GM19455 (cell line): Measurements from ENCODE around the gene SNIP1.
A peak's percentile ranks its signal among the peaks of the same experiment; 100 is the strongest.
"Not testable (repeated sequence)": the region's sequence is repeated elsewhere in the genome, so short reads cannot be mapped to it uniquely, and the experiment has no call there.

Source experiments
- ATAC-seq: cut with Tn5 transposase; IDR thresholded peaks from one replicate; pipeline ENCODE4 v1.9.1; 2021; ENCODE audit not compliant: unreplicated experiment

SNIP1 gene

DNA sequence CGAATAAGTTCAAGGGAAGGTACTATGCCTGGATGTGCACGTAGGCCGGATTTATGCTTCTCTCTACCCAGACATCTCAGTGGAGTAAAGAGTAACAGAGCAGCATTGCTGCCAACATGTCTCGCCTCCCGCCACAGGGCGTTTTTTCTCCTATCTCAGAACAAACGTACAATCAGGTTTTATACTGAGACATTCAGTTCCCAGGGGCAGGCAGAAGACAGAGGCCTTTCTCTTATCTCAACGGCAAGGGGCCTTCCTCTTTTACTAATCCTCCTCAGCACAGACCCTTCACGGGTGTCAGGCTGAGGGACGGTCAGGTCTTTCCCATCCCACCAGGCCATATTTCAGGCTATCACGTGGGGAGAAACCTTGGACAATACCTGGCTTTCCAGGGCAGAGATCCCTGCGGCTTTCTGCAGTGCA is 5.9 kb upstream of the SNIP1 start:
- not testable (repeated sequence) for ATAC-seq

DNA sequence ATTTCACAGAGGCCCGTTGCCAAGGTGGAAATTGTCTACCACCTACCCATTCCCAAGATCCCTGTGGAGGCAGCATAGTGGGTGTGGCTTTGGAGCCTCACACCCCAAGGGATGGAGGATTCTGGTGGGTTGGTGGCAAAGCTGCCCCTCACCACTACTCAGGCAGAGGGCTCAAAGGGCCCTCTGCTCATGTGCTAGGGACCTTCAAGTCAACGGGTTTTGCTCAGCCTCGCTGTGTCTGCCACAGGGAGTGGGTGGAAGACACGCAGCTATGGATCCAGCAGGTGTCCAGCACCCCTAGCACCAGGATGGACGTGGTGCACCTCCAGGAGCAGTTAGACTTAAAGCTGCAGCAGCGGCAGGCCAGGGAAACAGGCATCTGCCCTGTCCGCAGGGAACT is 5.0 kb upstream of the SNIP1 start:
- ATAC-seq, result no peak

DNA sequence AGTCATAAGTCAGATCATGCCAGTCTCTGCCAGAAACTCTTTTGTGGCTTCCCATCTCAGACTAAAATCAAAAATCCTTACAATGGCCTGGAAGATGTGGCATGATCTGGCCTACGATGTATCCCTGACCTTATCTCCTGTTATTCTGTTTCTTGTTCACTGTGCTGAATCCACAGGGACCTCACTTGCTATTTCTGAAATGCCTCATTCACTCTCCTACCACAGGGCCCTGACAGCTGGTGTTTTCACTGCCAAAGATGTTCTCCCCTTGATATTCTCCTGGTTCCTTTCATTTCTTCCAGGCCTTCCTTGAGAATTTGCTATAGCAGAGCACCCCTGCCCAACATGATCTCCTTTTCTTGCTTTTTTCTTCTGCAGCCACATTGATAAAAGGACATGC is 4.3 kb upstream of the SNIP1 start:
- no peak for ATAC-seq

DNA sequence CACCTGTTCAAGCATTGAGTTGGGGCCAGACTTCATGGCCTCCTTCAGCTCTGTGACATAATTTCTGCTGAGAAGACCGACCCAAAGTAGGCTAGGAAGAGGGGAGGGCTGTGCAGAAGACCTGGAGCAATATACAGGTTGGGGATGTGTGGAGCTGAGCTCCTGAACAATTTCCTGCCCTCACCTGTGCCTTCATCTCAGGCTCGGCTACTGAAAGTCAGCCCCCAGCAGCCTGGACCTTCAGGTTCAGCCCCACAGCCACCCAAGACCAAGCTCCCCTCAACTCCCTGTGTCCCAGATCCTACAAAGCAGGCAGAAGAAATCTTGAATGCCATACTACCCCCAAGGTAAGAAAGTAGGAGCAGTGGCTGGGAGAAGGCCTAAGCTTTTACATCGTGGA is 3.3 kb upstream of the SNIP1 start:
- no peak for ATAC-seq

DNA sequence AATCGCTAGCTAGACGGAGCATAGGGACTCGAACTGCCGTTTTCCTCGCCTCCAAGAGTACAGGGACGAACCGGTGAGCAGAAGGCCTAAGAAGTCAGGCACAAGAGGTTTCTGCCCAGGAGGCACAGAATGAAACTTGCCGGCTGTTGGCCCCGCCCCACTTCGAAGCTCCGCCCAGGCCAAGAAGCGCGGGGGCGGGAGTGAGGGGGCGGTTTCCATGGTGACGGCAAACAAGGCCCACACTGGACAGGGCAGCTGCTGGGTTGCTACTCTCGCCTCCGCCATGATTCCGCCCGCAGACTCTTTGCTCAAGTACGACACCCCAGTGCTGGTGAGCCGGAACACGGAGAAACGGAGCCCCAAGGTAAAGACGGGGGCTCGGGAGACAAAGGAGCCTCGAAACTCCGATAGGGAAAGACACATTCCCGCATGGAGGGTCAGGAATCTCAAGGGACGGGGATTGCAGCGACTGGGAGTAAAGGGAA is 2.7 kb upstream of the SNIP1 start, which contains the start of gene DNALI1:
Gene DNALI1 (plus strand): TSS at position 229 of the 485 bp plus-strand sequence. CDS start 55 bp downstream, at position 284.
- ATAC-seq, result no peak

DNA sequence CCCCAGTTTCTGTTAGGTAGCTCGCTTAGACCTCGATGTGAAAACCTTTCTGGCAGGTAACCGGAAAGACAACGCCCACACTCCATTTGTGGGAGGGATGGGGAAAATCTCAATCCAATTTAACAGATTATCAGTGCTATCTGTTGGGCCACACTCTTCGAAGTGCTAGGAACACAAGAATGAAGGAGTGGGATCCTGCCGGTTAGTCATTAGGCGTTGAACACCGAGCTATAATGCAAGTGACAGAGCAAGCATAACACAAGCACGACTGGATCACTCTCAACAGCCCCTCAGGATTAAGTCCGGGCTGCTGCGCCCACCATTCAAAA is 531 bp downstream of the SNIP1 start:
- ATAC-seq, result peak; percentile 25

DNA sequence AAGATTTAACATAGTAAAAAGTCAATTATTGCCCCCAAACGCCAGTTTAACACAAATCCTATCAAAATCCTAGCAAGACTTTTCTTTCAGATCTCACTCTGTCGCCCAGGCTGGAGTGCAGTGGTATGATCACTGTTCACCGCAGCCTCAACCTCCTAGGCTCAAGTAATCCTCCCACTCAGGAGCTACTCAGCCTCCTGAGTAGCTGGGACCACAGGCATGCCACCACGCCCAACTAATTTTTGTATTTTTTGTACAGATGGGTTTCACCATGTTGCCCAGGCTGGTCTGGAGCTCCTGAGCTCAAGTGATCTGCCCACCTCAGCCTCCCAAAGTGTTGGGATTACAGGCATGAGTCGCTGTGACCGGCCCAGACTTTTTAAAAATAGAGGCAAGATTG is 4.8 kb downstream of the SNIP1 start:
- no peak for ATAC-seq

DNA sequence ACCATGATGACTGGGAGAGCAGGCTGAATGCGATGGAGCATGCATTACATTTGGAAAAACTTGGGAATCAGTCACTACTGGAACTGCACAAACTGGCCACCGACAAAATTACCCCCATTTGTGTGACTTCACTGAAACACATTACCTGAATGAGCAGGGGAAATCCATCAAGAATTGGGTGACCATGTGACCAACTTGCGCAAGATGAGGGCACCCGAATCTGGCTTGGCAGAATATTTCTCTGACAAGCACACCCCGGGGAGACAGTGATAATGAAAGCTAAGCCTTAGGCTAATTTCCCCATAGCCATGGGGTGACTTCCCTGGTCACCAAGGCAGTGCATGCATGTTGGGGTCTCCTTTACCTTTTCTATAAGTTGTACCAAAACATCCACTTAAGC is 9.1 kb downstream of the SNIP1 start:
- no peak for ATAC-seq

DNA sequence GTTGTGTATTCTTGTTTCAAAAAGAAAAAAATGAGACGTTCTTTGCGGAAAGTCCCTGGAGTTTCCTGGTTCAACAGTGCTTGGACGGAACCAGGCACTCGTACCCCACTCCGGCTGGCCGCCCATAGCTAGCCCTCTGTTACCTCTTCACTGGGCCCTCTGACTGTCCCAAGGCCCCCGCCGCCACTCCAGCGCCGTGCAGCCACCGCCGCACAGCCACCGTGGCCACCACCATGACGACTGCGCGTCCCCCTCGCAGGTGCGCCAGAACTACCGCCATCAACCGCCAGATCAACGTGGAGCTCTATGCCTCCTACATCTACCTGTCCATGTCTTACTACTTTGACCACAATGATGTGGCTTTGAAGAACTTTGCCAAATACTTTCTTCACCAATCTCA is 9.6 kb downstream of the SNIP1 start:
- ATAC-seq, result no peak

DNA sequence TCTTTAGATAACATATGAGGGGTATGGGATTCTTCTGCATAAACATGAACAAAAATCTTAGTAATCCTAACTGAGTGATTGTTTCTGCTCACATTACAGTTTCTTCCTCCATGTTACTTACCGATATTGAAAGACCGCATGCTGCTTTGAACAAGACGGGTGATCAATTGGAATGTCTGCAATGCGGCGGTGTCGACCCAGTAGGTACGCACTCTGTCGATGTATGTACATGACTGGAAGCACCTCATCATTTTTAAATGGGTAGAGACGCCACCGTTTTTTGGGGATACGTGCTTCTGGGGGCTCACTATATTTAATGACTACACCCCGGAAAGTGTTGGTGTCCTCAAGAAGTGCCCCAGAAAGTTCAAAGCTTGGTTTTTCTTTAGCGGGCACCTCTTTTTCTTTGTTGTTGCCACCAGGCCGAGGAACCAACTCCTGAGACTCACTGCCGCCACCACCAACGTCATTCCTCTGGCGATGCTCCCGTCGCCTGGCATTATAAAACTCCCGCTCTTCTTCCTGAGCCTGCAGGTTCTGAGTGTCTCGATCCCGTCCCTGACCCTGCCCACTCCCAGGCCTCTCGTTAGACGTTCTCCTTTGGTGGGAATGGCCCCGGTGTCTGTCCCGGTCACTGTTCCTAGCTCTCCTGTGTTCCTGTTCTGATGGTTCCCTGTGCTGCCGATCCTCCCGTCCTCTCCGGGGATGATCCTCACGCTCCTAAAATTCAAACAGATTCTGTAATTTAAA is 13.9 kb downstream of the SNIP1 start:
- ATAC-seq, result no peak

DNA sequence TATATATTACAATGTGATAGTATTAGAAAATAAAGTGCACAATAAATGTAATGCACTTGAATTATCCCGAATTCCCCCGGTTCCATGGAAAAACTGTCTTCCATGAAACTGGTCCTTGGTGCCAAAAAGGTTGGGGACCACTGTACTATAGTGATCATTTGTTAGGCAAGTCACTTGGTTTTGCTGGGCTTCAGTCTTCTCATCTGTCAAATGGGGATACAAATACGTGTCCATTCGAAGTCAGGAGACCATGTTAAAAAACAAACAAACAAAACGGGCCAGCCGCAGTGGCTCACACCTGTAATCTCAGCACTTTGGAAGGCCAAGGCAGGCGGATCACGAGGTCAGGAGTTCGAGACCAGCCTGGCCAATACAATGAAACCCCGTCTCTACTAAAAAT is 14.9 kb downstream of the SNIP1 start:
- not testable (repeated sequence) for ATAC-seq

DNA sequence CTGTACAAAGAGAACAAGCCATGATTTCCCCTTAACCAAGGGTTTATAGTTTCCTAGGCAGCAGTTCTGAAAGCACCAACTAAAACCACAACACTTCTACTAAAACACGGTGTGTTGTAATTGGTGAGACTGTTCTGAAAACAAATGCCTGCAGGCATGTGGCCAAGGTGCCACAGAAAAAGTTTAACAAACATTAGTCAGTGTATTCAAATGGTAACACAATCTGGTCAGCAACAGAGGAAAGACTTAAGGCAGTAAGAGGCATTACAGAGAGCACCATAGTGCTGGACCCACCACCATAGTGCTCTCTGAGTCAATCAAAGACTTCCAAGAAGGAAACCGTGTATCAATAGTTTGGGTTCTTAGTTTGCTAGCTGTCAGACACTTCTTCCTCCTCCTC is 16.7 kb downstream of the SNIP1 start:
- no peak for ATAC-seq

DNA sequence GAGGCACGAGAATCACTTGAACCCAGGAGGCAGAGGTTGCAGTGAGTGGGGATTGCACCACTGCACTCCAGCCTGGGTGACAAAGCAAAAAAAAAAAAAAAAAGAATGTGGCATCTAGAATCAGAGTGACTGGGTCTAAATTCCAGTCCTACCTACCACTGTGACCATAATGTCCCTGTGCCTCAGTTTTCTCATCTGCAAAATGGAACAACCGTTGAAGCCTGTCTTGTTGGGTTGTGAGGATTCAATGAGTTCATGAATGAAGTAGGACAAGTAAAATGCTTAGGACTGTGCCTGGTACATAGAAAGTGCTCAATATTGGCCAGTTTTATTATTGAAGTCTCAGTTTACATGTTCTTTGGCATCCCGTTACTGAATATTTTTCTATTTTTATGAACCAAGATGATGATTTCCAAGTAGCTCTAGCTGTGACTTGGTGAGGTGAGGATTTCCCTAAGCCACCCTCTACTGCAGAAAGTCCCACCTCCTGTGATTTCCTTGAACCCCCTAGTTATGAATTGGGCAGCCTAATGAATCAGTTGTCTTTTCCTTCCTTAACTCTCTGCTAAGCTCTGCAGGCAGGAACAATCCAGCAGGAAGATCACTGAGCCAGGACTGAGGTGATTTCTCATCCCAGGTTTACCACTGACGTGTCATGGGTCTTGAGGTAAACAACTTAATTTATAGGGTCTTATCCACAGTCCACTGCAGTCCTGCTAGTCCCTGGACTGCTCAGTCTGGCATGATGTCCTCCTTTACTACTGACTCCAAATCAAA is 20.6 kb downstream of the SNIP1 start:
- no peak for ATAC-seq

DNA sequence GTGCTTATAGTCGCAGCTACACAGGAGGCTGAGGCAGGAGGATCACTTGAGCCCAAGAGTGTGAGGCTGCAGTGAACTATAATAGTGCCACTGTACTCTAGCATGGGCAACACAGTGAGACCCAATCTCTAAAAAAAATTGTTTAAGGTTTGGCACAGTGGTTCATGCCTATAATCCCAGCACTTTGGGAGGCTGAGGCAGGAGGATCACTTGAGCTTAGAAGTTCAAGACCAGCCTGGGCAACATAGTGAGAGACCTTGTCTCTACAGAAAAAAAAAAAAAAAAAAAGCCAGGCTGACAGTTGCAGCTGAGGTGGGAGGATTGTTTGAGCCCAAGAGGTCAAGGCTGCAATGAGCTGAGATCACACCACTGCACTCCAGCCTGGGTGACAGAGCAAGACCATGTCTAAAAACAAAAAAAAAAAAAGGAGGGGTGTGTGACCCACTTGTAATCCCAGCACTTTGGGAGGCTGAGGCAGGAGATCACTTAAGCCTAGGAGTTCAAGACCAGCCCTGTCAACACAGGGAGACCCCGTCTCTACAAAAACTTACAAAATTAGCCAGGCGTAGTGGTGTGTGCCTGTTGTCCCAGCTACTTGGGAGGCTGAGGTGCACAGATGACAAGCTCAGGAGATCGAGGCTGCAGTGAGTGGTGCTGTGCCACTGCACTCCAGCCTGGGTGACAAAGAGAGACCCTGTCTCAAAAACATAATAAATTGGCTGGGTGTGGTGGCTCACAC is 21.5 kb downstream of the SNIP1 start:
- ATAC-seq, result not testable (repeated sequence)

DNA sequence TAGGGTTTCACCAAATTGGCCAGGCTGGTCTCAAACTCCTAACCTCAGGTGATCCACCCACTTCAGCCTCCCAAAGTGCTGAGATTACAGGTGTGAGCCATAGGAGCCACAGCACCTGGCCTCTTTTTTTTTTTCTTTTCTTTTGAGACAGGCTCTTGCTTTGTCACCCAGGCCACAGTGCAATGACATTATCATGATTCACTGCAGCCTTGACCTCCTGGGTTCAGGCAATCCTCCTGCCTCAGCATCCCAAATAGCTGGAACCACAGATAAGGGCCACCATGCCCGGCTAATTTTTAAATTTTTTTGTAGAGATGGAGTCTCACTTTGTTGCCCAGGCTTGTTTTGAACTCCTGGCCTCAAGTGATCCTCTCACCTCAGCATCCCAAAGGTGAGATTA is 24.2 kb downstream of the SNIP1 start:
- ATAC-seq, result not testable (repeated sequence)

DNA sequence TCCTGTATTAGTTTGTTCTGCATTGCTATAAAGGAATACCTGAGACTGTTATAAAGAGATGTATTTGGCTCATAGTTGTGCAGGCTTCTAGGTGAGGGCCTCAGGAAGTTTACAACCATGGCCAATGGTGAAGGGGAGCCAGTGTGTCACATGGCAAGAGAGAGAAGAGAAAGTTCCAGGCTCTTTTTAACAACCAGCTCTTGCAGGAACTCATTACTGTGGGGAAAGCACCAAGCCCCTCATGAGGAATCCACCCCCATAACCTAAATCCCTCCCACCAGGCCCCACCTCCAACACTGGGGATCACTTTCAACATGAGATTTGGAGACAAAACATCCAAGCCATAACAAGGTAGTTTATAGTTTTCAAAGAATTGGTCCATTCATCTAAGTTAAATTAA is 34.5 kb downstream of the SNIP1 start:
- ATAC-seq, result no peak

DNA sequence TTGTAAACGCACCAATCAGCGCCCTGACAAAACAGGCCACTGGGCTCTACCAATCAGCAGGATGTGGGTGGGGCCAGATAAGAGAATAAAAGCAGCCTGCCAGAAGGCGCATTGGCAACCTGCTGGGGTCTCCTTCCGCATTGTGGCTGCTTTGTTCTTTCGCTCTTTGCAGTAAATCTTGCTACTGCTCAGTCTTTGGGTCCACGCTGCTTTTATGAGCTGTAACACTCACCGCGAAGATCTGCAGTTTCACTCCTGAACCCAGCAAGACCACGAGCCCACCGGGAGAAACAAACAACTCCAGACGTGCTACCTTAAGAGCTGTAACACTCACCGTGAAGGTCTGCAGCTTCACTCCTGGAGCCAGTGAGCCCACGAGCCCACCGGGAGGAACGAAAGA is 35.2 kb downstream of the SNIP1 start:
- not testable (repeated sequence) for ATAC-seq

DNA sequence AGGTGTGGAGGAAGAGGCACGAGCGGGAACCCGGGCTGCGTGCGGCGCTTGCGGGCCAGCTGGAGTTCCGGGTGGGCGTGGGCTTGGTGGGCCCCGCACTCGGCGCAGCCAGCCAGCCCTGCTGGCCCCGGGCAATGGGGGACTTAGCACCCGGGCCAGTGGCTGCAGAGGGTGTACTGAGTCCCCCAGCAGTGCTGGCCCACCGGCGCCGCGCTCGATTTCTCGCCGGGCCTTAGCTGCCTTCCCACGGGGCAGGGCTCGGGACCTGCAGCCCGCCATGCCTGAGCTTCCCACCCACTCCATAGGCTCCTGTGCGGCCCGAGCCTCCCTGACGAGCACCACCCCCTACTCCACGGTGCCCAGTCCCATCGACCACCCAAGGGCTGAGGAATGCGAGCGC is 35.9 kb downstream of the SNIP1 start:
- ATAC-seq, result not testable (repeated sequence)

DNA sequence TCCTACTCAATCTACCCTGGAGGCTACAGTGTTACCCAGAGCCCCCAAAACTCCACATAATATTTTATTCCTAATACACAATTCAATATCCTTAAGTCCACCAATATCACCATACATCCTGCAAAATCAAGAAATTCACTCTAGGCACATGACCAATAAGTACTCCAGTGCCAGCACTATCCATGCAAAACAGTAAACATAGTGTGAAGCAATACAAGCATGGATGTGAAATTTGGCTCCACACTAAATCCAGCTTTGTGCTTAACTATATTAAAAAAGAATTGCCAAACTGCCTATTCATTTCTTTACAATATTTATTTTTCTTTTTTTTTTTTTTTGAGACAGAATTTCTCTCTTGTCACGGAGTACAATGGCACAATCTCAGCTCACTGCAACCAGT is 36.5 kb downstream of the SNIP1 start:
- ATAC-seq, result no peak

DNA sequence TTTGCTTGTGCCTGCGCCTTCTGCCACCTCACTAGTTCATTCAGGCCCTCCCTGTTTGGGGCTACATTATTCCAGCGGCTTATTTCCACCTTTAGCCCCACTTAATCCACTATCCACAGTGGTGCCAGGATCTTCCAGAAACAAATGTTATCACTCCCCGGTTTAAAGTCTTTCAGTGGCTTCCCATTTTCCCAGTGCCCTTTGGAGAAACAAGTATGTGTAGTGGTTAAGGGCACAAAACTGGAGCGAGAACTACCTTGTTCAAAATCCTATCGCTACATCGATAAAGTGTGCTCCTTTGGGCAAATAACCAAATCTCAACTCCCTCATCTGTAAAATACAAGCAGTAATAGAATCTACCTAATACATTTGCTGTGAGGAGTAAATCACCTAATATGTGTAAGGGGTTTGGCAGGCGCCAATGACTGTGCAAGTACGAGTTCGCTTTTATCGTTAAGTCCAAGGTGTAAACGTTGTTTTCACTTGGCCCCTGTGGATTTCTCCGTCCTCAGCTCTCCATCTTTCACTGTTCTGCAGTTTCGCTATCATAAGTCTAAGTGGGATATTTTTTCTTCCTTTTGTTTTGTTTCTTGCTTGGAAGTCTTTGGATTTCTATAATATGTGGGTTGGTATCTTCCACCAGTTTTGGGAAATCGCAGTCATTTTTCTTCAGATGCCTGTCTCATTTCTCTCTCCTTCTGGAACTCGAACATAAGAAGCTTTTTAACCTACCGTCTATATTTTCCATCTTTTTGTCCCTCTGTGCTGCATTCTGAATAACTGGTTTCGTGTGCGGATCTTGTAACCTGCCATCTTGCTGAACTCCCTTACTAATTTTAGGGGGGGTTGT is 38.7 kb downstream of the SNIP1 start:
- no peak for ATAC-seq
